Suprapubic skin (tissue), 4 donors: Measurements from ENCODE around the gene DUSP3. TPM values are rescaled to one million over a fixed set of nuclear protein-coding genes. Genes with fewer than 3 reads are reported as not detected.

Experiments
- DNase-seq, 2 donors: peaks; one replicate each; pipeline ENCODE4 v3.0.0-alpha.2; 2019; ENCODE audit warnings: low spot score in 2 of 2
- H3K27ac ChIP-seq: fragments of 200-600 bp; sonication (generic); one replicate; pipeline ENCODE4 v1.5.1; 2019
- H3K27me3 ChIP-seq: fragments of 200-600 bp; sonication (generic); one replicate; pipeline ENCODE4 v1.5.1; 2019
- H3K36me3 ChIP-seq: fragments of 200-600 bp; sonication (generic); one replicate; pipeline ENCODE4 v1.5.1; 2019
- H3K4me1 ChIP-seq: fragments of 200-600 bp; sonication (generic); one replicate; pipeline ENCODE4 v1.5.1; 2019
- H3K4me3 ChIP-seq: fragments of 200-600 bp; sonication (generic); one replicate; pipeline ENCODE4 v1.5.1; 2019; ENCODE audit warnings: mild to moderate bottlenecking
- H3K9me3 ChIP-seq: fragments of 200-600 bp; sonication (generic); one replicate; pipeline ENCODE4 v1.5.1; 2019
- CTCF ChIP-seq, 2 donors: fragments of 200-600 bp in 1 of 2; fragments of 450-650 bp in 1 of 2; sonication (generic) in 1 of 2; IDR thresholded peaks; one replicate each; pipeline ENCODE4 v1.5.1; 2016 to 2019; ENCODE audit warnings: antibody characterized with exemption in 2 of 2, mild to moderate bottlenecking in 1 of 2, moderate library complexity in 1 of 2
- EP300 ChIP-seq: sonication (generic); formaldehyde crosslinking; IDR thresholded peaks from one replicate; pipeline ENCODE4 v1.6.1; 2017; ENCODE audit warnings: antibody characterized with exemption
- POLR2A ChIP-seq, 2 donors: fragments of 450-650 bp; IDR thresholded peaks; one replicate each; pipeline ENCODE4 v1.6.1; 2017; ENCODE audit warnings: antibody characterized with exemption in 2 of 2, mild to moderate bottlenecking in 2 of 2, moderate library complexity in 2 of 2
- POLR2AphosphoS5 ChIP-seq, 3 donors: sonication (generic); formaldehyde crosslinking; IDR thresholded peaks; one replicate each; pipeline ENCODE4 v1.6.1; 2017; ENCODE audit warnings: antibody characterized with exemption in 3 of 3
- WGBS: methylation state at CpG from one replicate; pipeline ENCODE4 v1.1.5; 2018; 5-methylcytosine and 5-hydroxymethylcytosine counted together
- total RNA-seq, 4 donors: library from RNA; depleted of rRNA; stranded (reverse); fragments of >200 nt; gene quantifications; one replicate each; pipeline ENCODE4 v1.1.0, GENCODE V29; 2016

Gene DUSP3
- total RNA-seq: 10 to 100 TPM; 34.8 to 48.5 (median 42.7) TPM

DNA sequence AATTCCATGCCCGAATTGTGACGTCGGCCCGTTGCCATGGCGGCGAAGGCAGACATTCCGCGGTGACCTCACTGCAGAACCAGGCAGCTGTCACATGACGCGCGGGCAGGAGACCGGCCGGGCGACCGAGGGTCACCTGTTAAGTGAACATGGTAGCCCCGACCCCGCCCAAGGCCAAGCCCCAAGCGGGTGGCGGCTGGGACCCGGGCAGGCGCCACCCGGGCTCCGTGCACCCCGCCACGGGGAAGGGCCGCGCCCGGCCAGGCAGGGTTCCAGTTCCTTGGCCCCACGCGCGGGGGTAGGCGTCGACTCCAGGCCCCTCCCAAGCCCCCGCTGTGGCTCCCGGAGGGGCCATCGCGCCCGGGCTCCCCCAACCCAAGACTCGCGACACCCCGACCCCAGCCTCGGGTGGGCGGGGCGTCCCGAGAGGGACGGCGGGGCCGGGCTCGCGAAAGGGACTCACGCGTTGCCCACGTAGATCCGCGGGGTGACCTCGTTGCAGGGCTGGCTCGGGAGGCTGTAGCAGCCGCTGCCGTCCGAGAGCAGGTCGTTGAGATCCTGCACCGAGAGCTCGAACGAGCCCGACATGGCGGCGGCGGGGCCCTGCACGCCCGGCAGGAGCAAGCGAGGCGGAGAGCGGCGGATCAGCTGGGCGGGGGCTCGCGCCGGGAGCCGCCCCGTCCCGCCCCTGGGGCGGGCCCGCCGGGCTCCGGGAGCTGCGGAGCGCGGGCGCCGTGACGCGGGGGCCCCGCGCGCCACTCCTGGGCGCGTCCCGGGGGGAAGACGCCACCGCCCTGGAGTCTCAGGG lies at the start of gene DUSP3:
DUSP3 (minus strand) TSS at position 641 of the 808 bp plus-strand sequence; CDS start at position 588, 53 bp downstream.
- WGBS: no CpG with 5 or more reads among the region's 100 CpGs
- peak within 1 kb of the TSS; percentile 100 for H3K27ac ChIP-seq
- peaks cover 30% of the 10 kb centered on the region for H3K4me1 ChIP-seq
- H3K4me3 ChIP-seq: peak within 1 kb of the TSS; percentile 99
- no peaks in the 10 kb centered on the region for H3K27me3 ChIP-seq
- H3K36me3 ChIP-seq: peaks cover 22% of the 10 kb centered on the region
- H3K9me3 ChIP-seq: no peaks in the 10 kb centered on the region
- DNase-seq: peak; percentile 98
- TF ChIP-seq POLR2AphosphoS5 (IDR thresholded peaks at IDR 0.05) (peak; percentile 61 to 75 (median 70)), EP300 (no peak), CTCF (IDR thresholded peaks at IDR 0.05) (no peak), POLR2A (IDR thresholded peaks at IDR 0.05) (peak; percentile 74 to 89)

- 95% methylated on average over 9 of the region's 9 CpGs for WGBS
- Histone ChIP-seq H3K27me3 (no peaks in the 10 kb centered on the region), H3K27ac (no peak overlapping the region), H3K9me3 (no peaks in the 10 kb centered on the region), H3K4me1 (peaks cover 13% of the 10 kb centered on the region), H3K36me3 (peaks cover 26% of the 10 kb centered on the region), H3K4me3 (no peak overlapping the region)
- DNase-seq: no peak
- no peak for TF ChIP-seq POLR2A (IDR thresholded peaks at IDR 0.05)
- TF ChIP-seq EP300: no peak
- no peak for TF ChIP-seq POLR2AphosphoS5 (IDR thresholded peaks at IDR 0.05)
- no peak for TF ChIP-seq CTCF (IDR thresholded peaks at IDR 0.05)
Observed at GRCh38 chr17:43827596-43827995, 48.8 kb upstream of the DUSP3 start.

GRCh38 chr17:43826206-43826605 lies 47.4 kb upstream of the DUSP3 start:
- WGBS: 83% methylated on average over 7 of the region's 7 CpGs
- Histone ChIP-seq H3K27me3 (no peaks in the 10 kb centered on the region), H3K9me3 (no peaks in the 10 kb centered on the region), H3K4me3 (no peak overlapping the region), H3K27ac (no peak overlapping the region), H3K36me3 (peaks cover 26% of the 10 kb centered on the region), H3K4me1 (peaks cover 6% of the 10 kb centered on the region)
- no peak for TF ChIP-seq POLR2A (IDR thresholded peaks at IDR 0.05)
- TF ChIP-seq CTCF (IDR thresholded peaks at IDR 0.05): no peak
- TF ChIP-seq POLR2AphosphoS5 (IDR thresholded peaks at IDR 0.05): no peak
- no peak for TF ChIP-seq EP300
- DNase-seq: no peak

DNA sequence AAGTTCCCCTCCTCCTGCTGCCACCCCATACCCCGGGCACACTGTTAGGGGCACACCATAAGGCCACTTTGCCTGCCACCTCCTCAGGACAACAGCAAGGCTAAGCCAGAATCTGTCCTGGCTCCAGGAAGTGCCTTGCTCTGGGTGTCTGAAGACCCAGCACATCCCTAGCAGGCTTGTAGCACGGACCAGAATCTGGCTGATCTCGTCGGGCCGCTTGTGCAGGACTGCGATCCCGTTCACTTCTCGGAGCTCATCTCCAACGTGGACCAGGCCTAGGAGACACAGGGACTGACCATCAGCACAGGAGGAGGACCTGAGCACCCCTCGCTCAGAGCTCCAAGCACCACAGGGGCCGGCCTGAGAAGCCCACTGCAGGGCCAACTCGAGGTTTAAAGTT lies 46.8 kb upstream of the DUSP3 start:
- peaks cover 26% of the 10 kb centered on the region for H3K36me3 ChIP-seq
- H3K27ac ChIP-seq: no peak overlapping the region
- peaks cover 6% of the 10 kb centered on the region for H3K4me1 ChIP-seq
- H3K4me3 ChIP-seq: no peak overlapping the region
- no peaks in the 10 kb centered on the region for H3K27me3 ChIP-seq
- H3K9me3 ChIP-seq: no peaks in the 10 kb centered on the region
- 94% methylated on average over 2 of the region's 12 CpGs for WGBS
- no peak for DNase-seq
- TF ChIP-seq POLR2AphosphoS5 (IDR thresholded peaks at IDR 0.05) (no peak), EP300 (no peak), CTCF (IDR thresholded peaks at IDR 0.05) (no peak), POLR2A (IDR thresholded peaks at IDR 0.05) (no peak)

- DNase-seq: no peak
- no peak for TF ChIP-seq POLR2AphosphoS5 (IDR thresholded peaks at IDR 0.05)
- no peak for TF ChIP-seq CTCF (IDR thresholded peaks at IDR 0.05)
- no peak for TF ChIP-seq POLR2A (IDR thresholded peaks at IDR 0.05)
- no peak for TF ChIP-seq EP300
- Histone ChIP-seq H3K4me3 (no peak overlapping the region), H3K27me3 (no peaks in the 10 kb centered on the region), H3K36me3 (peaks cover 18% of the 10 kb centered on the region), H3K9me3 (no peaks in the 10 kb centered on the region), H3K27ac (no peak overlapping the region), H3K4me1 (peaks cover 6% of the 10 kb centered on the region)
- WGBS: 79% methylated on average over 10 of the region's 10 CpGs
Observed at GRCh38 chr17:43823350-43824084, 44.7 kb upstream of the DUSP3 start.
